NCI-H2196 (cell line): ENCODE data around the gene TNKS2.
"Not testable (repeated sequence)": the region's sequence is repeated elsewhere in the genome, so short reads cannot be mapped to it uniquely, and the experiment has no call there.

Experiments
- DNase-seq: peaks from one replicate; lab custom pipeline; 2025; ENCODE audit not compliant: unreplicated experiment; lab: John Stamatoyannopoulos, UW

Gene TNKS2

DNA sequence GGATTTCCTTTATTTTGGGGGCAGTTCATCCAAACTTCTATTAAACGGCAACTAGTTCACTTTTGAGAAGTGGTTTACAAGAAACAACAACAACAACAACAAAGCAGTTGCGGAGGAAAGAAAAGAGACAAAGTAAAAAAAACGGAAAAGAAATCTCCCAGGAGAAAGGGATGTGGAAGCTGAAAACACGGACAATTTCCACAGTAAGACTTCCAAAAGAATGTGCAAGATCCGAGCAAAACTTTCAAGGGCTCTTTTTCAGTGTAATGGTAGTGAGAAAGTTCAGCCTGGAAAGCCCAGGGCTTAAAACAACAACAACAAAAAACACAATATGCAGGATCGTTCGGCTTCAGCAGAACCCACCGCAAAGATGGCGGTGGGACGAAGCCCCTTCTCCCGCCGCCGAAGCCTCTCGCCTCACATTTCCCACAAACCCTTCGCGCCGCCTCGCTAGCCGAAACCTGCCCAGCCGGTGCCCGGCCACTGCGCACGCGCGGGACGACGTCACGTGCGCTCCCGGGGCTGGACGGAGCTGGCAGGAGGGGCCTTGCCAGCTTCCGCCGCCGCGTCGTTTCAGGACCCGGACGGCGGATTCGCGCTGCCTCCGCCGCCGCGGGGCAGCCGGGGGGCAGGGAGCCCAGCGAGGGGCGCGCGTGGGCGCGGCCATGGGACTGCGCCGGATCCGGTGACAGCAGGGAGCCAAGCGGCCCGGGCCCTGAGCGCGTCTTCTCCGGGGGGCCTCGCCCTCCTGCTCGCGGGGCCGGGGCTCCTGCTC, at the start of gene TNKS2:
Gene TNKS2, plus strand, starts transcription at position 553 of the 775 bp plus-strand sequence. CDS start 265 bp downstream, outside the sequence.
- peak; percentile 88 for DNase-seq

DNA sequence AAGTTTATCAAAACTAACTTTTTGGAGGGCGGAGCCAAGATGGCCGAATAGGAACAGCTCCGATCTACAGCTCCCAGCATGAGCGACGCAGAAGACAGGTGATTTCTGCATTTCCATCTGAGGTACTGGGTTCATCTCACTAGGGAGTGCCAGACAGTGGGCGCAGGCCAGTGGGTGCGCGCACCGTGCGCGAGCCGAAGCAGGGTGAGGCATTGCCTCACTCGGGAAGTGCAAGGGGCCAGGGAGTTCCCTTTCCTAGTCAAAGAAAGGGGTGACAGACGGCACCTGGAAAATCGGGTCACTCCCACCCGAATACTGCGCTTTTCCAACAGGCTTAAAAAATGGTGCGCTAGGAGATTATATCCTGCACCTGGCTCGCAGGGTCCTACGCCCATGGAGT, 48.6 kb upstream of the TNKS2 start:
- not testable (repeated sequence) for DNase-seq

DNA sequence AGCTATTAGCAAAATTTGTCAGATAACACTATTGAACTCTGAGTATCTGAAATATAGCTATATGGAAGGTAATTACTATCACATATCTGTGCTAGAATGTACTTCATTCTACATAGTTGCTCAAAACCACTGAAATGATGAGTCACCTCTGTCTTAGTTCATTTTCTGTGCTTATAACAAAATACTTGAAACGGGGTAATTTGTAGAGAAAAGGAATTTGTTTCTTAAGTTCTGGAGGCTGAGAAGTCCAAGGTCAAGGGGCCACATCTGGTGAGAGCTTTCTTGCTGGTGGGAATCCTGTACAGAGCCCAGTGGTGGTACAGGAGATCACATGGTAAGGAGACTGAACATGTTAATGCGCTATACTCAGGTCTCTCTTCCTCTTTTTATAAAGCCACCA, 41.9 kb upstream of the TNKS2 start:
- no peak for DNase-seq

DNA sequence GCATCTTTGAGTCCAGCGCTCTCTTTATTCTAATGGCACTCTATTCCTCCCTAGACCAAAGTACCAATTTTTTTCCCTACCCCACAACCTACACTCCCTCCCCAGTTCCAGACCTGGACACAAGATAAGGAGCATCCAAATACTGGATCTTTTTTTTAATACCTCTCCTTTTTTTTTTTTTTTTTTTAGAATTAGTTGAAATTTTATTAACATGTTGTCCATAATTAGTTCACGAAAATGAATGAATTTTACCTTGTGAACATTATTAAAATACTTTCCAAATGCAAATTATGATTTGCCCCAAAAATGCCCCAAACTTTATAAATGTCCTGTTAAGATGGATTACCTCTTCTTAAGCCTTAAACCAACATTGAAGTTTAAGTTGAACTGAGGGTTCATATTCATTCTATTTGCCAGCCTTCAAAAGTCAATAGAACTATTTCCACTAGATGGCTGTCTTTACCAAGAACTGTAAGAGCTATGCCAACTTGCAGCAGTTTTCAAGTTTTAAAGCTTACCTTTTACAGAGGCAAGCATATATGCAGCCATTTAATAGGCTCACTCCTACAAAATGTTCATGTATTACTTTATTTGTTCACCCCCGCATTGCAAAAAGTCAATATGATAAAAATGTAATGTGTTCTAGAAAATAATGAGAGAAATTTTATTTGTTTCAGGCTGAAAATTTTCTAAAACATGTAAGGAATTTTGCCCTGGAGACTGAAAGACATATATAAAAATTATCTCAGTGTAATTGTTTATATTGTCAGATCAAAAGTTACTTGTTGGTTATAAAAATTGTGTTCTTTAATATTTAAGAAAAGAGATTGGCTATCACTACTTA, 39.7 kb upstream of the TNKS2 start:
- peak; percentile 1 for DNase-seq

DNA sequence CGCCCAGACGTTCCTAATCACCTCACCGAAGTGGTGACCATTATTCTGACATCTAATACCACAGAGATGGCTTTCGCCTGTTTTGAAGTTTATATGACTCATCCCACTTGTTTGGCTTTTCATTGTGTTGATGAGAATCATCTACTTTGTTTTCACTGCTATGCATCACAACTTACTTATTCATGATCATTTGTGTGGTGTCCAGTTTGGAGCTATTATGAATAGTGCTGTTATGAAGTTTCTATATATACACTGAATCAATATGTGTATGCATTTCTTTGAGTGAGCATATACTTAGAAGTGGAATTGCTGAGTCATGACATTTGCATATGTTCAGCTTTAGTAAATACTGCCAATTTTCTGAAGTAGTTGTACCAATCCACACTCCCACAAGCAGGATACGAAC, 38.6 kb upstream of the TNKS2 start:
- no peak for DNase-seq

DNA sequence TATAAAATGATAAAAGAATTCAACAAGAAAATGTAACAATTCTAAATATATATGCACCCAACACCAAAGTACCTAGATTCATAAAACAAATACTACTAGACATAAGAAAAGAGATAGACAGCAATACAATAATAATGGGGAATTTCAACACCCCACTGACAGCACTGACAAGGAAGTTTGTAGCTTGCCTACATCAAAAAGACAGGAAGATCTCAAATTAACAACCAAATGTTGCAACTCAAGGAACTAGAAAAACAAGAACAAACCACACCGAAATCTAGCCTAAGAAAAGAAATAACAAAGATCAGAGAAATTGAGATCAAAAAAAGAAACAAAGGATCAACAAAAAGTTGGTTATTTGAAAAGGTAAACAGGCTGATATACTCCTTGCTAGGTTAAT, 36.5 kb upstream of the TNKS2 start:
- DNase-seq = no peak

DNA sequence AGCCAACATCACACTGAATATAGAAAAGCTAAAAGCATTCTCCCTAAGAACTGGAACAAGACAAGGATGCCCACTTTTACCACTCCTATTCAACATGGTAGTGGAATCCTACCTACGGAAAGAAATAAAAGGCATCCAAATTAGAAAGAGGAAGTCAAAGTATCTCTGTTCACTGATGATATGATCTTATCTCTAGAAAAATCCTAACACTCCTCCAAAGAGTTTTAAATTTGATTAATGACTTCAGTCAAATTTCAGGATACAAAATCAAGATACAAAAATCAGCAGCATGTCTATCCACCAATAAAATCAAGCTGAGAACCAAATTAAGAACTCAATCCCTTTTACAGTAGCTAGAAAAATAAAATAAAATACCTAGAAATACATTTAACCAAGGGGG, 35.3 kb upstream of the TNKS2 start:
- no peak for DNase-seq

DNA sequence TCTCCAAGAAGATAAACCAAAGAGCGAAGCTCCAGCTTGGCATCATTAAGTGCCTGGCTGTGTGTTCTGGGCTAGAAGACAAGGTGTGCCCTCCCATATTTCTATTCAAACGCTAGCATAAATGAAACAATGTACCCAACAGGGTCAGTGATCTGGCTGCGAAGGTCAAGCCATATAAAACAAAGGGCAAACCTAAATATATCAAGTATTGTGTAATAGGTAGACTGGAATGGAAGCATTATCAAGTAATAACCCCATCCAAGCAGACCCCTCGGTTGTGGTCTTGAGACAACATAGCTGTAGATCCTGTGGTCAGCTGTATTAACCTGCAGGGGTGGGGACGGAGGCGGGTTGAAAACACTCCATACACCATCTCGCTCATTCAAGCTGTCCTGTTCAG, 31.6 kb upstream of the TNKS2 start:
- DNase-seq = no peak

DNA sequence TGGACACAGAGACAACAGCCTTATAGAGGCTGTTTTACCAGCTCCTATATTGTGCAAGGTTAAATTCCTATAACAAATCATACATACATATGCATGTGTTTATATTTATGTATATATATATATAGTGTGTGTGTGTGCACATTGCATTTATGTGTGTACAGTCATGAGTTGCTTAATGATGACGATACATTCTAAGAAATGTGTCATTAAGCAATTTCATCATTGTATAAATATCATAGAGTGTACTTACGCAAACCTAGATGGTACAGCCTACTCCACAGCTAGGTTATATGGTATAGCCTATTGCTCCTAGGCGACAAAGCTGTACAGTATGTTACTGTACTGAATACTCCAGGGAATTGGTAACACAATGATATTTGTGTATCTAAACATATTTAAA, 30.1 kb upstream of the TNKS2 start:
- no peak for DNase-seq

DNA sequence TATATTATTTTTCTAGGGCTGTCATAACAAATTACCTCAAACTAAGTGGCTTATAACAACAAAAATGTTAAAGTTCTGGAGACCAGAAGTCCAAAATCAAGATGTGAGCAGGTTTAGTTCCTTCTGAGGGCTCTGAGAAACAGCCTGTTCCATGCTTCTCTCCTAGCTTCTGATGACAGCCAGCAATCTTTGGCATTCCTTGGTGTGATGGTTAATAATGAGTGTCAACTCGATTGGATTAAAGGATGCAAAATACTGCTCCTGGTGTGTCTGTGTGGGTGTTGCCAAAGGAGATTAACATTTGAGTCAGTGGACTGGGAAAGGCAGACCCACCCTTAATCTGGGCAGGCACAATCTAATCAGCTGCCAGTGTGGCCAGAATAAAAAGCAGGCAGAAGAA, 26.3 kb upstream of the TNKS2 start:
- no peak for DNase-seq

DNA sequence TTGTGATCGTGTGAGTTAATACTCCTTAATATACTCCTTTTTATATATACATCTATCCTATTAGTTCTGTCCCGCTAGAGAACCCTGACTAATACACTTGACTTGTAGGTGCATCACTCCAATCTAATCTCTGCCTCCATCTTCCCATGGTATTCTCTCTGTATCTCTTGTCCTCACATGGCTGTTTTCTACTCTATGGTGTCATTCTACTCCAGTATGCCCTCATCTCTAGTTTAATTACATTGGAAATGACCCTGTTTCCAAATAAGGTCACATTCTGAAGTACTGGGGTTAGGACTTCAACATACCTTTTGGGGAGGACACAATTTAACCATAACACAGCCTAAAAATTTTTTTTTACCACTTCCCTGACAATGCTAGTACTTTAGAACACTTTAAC, 25.8 kb upstream of the TNKS2 start:
- no peak for DNase-seq

DNA sequence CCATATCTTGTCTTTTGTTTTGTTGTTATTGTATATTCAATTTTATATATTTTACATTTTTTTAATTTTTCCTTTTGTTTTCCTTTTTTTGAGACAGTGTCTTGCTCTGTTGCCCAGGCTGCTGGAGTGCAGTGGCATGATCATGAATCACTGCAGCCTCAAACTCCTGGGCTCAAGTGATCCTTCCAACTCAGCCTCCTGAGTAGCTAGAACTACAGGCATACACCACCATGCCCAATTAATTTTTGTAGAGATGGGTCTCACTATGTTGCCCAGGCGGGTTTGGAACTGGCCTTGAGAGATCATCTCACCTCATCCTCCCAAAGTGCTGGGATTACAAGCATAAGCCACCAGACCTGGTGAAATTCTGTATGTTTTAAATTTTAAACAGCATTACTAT, 25.4 kb upstream of the TNKS2 start:
- DNase-seq = no peak

DNA sequence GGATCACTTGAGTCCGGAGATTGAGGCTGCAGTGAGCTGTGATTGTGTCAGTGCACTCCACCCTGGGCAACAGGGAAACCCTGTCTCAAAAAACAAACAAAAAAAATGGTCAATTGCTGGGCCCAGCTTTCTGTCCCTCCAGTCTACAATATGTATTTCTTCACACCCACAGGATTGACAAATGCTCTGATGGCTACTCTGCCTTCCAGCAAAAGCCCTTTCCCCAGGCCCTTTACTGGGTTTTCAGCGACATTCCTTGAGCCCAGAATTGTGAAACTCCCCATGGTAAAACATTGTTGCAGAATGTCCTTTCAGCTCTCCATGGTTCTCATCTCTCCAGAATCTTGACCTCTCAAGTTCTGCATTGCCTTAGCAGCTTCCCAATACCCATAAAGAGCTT, 23.7 kb upstream of the TNKS2 start:
- DNase-seq = no peak

DNA sequence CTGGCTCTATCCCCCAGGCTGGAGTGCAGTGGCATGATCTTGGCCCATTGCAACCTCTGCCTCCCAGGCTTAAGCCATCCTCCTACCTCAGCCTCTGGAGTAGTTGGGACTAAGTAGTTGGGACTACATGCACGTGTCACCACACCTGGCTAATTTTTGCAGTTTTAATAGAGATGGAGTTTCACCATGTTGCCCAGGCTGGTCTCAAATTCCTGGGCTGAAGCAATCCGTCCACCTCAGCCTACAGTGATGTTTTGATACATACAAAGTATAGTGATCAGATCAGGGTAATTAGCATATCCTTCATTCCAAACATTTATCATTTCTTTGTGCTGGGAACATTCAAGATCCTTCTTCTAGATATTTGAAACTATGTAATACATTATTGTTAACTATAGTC, 22.5 kb upstream of the TNKS2 start:
- no peak for DNase-seq

DNA sequence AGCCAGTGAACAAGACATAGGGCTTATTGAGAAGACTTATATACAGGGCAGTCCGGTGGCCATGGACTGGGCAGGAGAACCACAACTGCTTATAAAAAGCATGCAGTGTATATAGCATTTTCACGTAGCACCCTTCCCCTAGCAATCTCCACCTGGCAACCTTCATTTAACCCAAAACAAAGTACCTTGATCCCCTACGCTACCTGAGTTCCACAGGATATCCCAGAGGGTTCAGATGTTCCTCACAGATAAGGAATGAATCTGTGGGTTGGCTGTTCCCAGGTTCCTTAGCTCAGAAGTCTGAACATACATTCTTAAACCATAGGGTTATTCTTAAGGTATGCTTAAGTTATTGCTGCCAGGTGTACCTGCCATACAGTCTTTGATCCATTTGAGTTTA, 22.0 kb upstream of the TNKS2 start:
- no peak for DNase-seq

DNA sequence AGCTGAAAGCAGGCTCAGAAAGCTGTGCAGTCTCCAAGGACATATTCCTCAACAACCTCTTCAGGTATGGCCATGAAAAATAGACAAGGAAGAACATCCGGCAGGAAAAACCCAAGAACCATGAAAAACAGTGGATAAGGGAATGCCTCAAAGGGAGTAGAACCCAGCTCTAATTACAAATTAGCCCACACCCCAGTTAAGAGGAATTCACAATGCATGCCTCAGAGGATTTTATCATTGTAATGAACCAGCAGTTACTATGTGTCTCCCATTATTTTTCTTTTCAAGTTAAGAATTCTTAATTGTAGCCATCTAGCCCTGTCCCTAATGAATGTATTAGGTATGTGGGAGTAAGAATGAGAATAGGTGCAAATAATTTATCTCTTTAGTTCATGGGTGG, 19.7 kb upstream of the TNKS2 start:
- DNase-seq = no peak

DNA sequence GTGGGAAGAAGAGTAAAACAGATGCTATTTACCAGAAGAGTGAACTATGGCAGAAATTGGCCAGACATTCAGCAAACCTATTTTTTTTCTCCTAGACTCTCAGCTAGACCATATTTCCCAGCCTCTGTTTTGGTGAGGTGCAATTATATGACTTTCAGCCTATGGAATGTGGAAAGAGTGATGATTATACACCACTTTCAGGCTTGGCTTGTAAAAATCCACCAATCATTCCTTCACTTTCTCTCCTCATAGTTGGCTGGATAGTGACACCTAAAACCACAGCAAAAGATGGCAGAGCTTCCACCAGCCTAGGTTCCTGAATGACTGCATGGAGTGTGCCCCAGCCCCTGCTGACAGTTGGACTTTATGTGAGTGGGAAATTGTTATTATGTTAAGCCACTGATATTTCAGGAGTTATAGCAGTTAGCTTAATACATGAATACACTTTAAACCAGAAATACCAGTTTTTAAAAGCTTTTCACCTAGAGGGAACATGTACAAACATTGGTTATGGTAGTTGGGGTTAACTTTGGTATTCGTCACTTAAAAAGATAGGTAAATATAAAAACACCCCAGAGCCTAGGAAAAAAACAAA, 19.1 kb upstream of the TNKS2 start:
- DNase-seq = no peak

DNA sequence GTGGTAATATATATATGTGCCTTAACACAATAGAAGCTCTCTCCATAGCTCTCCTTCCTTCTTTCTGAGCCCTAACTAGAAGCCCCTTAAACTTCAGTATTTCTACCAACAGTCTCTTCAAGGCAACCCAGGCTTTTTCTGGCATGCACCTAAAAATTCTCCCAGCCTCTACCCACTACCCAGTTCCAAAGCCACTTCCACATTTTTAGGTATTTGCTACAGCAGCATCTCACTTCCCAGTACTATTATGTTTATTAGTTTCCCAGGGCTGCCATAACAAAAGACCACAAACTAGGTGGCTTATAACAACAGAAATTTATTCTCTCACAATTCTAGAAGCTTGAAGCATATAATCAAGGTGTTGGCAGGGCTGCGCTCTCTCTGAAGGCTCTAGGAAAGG, 15.7 kb upstream of the TNKS2 start:
- no peak for DNase-seq

DNA sequence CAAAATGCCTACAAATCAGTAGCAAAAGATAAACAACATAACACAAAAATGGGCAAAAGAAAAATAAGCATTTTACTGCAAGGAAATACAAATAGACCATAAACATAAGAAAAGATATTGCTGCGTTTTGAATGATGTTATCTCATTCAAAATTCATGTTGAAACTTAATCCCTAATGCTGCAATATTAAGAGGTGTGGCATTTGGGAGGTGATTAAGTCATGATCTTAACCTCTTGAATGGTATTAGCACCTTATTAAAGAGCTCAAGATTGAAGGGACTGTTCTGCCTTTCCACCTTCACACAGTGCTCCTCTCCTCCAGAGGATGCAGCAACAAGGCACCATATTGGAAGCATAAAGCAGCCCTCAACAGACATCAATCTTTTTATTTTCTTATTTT, 12.4 kb upstream of the TNKS2 start:
- no peak for DNase-seq

DNA sequence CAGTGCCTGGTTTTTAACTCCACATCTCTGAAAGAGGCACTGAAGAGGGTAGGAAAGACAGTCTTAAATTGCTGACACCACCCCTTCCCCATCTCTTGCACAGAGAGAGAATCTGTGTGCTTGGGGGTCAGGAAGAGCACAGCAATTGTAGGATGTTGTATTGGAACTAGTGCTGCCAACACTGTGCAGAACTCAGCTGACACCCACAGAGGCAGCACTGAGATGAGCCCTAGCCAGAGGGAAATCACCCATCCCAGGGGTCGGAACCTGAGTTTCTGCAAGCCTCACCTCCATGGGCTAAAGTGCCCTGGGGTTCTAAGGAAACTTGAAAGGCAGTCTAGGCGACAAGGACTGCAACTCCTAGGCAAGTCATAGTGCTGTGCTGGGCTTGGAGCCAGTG, 11.0 kb upstream of the TNKS2 start:
- DNase-seq = no peak

DNA sequence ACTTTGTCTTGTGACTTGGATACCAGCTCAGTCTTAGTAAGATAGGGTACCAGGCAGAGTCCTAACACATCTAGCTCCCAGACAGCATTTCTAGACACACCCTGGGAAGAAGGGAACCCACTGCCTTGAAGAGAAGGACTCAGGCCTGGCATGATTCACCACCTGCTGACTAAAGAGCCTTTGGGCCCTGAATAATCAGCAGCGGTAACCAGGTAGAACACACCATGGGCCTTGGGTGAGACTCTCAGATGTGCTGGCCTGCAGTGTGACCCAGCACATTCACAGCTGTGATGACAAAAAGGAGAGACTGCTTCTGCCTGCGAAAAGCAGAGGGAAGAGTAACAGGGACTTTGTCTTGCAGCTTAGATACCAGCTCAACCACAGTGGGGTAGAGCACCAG, 10.4 kb upstream of the TNKS2 start:
- no peak for DNase-seq

DNA sequence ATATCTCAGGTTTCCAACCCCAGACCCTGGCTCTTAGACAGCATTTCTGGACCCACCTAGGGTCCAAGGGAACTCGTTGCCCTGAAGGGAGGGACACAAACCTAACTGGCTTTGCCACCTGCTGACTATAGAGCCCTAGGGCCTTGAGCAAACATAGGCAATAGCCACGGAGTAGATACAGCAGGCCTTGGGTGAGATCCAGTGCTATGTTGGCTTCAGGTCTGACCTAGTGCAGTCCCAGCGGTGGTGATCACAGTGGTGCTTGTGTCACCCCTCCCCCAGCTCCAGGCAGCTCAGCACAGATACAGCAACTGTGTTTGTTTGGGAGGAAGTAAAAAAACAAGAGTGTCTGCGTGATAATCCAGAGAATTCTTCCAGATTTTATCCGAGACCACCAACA, 9.7 kb upstream of the TNKS2 start:
- peak; percentile 7 for DNase-seq
